ENCODE data around the gene STX18.
"Not testable (repeated sequence)": the region's sequence is repeated elsewhere in the genome, so short reads cannot be mapped to it uniquely, and the experiment has no call there.

The STX18 gene

DNA sequence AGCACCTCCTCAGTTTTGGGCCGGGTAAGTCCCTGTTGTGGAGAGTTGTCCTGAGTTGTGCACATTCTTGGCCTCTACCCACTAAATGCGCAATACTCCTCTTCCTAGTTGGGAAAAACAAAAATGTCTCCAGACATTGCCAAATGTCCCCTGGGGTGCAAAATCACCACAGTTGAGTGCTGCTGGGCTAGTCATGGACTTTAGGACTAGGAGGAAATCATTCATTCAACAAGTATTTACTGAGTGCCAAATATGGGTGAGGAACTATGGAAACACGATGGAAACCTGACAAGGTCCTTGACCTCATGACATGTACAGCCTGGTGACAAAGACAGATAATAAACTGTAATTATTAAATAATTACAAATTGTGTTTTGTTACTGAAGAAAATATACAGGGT lies 71.6 kb downstream of the STX18 start:
- no peak for DNase-seq (ENCODE audit: insufficient read length, low spot score)
- no peak for FAIRE-seq
- TF ChIP-seq, protein P1, sequence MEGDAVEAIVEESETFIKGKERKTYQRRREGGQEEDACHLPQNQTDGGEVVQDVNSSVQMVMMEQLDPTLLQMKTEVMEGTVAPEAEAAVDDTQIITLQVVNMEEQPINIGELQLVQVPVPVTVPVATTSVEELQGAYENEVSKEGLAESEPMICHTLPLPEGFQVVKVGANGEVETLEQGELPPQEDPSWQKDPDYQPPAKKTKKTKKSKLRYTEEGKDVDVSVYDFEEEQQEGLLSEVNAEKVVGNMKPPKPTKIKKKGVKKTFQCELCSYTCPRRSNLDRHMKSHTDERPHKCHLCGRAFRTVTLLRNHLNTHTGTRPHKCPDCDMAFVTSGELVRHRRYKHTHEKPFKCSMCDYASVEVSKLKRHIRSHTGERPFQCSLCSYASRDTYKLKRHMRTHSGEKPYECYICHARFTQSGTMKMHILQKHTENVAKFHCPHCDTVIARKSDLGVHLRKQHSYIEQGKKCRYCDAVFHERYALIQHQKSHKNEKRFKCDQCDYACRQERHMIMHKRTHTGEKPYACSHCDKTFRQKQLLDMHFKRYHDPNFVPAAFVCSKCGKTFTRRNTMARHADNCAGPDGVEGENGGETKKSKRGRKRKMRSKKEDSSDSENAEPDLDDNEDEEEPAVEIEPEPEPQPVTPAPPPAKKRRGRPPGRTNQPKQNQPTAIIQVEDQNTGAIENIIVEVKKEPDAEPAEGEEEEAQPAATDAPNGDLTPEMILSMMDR (IDR thresholded peaks at IDR 0.05; ENCODE audit: insufficient read depth, missing control alignments), result no peak

DNA sequence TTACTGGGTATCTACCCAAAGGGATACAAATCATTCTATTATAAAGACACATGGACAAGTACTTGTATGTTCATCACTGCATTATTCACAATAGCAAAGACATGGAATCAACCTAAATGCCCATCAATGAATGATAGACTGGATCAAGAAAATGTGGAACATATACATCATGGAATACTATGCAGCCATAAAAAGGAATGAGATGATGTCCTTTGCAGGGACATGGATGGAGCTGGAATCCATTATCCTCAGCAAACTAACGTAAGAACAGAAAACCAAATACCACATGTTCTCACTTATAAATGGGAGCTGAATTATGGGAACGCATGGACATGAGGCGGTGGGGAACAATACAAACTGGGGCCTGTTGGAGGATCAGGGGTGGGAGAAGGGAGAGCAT lies 76.6 kb downstream of the STX18 start:
- not testable (repeated sequence) for FAIRE-seq; DNase-seq (ENCODE audit: insufficient read length, low spot score)

DNA sequence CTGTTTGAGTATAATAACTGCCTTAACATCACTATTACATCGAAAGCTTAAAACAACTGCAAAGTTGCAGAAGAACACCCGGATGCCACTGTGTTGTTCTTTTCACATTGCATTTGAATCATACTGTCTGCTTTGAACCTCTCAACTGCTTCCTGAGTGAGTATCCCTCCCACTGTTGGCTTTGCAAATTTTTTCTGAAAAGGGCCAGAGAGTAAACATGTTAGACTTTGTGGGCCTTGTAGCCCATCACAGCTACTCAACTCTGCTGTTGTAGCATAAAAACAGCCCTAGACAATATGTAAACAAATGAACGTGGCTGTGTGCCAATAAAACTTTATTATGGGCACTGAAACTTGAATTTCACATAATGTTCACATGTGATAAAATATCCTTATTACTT lies 78.9 kb downstream of the STX18 start:
- TF ChIP-seq, protein P1 (IDR thresholded peaks at IDR 0.05; ENCODE audit: insufficient read depth, missing control alignments), result no peak
- DNase-seq (ENCODE audit: insufficient read length, low spot score) (no peak), FAIRE-seq (no peak)

DNA sequence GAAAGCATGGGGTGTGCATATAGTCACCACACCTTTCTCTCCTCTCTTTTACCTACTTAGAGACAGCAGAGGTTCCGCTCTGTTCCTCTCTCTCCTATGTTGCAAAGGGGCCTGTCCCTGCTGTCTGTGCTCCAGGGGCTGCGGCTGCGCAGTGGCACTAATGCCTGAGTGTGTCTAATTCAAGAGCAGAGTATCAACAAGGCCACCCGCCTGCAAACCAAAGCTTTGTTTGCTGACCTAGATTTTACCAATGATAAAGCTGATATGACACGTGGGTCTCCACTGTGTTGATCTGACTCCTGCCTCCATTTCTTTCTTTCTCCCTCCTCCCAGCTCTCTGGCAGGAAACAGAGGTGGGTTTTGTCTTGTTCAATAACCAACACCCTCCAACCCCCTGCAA lies 80.0 kb downstream of the STX18 start:
- TF ChIP-seq, protein P1 (IDR thresholded peaks at IDR 0.05; ENCODE audit: insufficient read depth, missing control alignments), result no peak
- DNase-seq (ENCODE audit: insufficient read length, low spot score) (no peak), FAIRE-seq (no peak)

DNA sequence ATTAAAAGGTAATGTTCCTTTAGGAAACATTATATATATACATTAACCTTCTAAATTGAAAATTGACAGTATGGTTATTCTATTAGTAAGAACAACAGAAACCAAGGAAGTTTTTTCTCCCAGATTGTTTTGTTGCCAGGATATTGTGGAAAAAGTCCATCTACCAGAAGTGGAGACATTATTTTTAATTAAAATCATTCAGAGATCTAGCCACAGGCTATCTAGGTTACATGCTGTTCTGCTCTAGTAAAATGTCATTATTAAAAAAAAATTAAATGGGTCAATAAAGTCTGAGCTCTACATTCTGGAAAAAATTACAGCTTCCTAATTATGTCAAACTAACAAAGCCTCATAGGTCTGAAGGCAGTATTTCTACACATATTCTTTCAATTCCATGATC lies 80.7 kb downstream of the STX18 start:
- DNase-seq (ENCODE audit: insufficient read length, low spot score) (no peak), FAIRE-seq (no peak)
- TF ChIP-seq, protein P1 (IDR thresholded peaks at IDR 0.05; ENCODE audit: insufficient read depth, missing control alignments), result no peak

DNA sequence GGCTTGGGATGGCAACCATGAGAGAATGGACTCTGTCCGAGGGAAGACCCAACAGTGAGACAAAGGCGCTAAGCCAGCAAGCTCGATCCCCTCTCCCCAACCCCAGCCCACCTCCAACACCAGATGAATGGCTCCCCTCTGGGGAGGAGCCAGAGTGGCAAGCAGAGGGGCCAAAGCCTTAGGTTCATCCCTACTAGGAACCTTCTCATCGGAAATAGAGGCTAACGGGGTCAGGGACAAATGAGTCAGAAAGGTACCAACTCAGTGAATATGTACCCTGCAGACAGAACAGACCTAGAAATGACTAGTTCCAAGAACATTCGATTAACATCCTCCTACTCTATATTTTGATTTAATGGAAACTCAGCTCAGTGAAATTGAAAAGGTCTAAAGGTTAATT lies 81.1 kb downstream of the STX18 start:
- no peak for FAIRE-seq
- no peak for DNase-seq (ENCODE audit: insufficient read length, low spot score)
- TF ChIP-seq, protein P1 (IDR thresholded peaks at IDR 0.05; ENCODE audit: insufficient read depth, missing control alignments), result no peak

DNA sequence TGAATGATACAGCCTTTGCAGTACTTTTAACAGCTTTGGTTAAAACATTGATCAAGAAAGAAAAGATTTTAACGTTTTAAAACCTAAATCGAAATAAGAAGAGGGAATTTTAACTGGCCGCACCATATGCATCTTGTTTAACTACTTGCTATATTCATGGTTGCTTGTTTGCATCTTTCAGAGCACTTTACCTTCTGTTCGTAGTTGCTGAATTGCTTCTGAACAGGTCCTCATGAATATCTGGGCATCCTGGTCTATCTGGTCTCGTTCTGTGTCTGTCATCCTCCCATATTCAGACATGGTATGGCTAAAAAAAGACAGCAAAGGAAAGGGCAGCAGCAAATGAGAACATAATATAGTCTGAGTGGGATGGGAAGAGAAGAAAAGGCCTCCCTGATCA lies 82.7 kb downstream of the STX18 start:
- TF ChIP-seq, protein P1 (IDR thresholded peaks at IDR 0.05; ENCODE audit: insufficient read depth, missing control alignments), result no peak
- DNase-seq (ENCODE audit: insufficient read length, low spot score) (no peak), FAIRE-seq (no peak)

All from D721Med (cell line).